K562 (cell line): ENCODE measurements around the gene MFSD12.

Source experiments
- FOSL1 ChIP-seq: fragments of 200-800 bp; sonication (Bioruptor generic); conservative IDR thresholded peaks from 2 replicates; pipeline ENCODE4 v1.6.1; 2016; ENCODE audit warnings: missing genetic modification characterization, missing compliant biosample characterization
- TARDBP ChIP-seq: fragments of 450-650 bp; IDR thresholded peaks from 2 replicates; pipeline ENCODE4 v1.6.1; 2016
- TF ChIP-seq, protein P1 (sequence below): sonication (generic); formaldehyde crosslinking; IDR thresholded peaks from 2 replicates; pipeline ENCODE4 v1.8.1; 2022; ENCODE audit warnings: missing genetic modification reagents

DNA sequence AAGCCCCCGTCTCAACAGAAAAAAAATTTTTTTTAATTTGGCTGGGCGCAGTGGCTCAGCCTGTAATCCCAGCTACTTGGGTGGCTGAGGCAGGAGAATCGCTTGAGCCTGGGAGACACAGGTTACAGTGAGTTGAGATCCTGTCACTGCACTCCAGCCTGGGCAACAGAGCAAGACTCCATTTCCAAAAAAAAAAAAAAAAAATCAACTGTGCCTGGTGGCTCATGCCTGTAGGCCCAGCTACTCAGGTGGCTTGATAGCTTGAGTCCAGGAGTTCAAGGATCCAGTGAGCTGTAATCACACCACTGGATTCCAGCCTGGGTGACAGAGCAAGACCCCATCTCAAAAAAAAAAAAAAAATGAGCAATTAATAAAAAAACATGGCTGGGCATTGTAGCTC is 55.6 kb downstream of the MFSD12 start:
- TF ChIP-seq TARDBP (no peak), FOSL1 (tag) (no peak)
- TF ChIP-seq, protein P1, sequence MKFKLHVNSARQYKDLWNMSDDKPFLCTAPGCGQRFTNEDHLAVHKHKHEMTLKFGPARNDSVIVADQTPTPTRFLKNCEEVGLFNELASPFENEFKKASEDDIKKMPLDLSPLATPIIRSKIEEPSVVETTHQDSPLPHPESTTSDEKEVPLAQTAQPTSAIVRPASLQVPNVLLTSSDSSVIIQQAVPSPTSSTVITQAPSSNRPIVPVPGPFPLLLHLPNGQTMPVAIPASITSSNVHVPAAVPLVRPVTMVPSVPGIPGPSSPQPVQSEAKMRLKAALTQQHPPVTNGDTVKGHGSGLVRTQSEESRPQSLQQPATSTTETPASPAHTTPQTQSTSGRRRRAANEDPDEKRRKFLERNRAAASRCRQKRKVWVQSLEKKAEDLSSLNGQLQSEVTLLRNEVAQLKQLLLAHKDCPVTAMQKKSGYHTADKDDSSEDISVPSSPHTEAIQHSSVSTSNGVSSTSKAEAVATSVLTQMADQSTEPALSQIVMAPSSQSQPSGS (CRISPR knock-in tag) = no peak
